ENCODE results near the gene NDUFC2.
"Not testable (repeated sequence)": the region's sequence is repeated elsewhere in the genome, so short reads cannot be mapped to it uniquely, and the experiment has no call there.

The NDUFC2 gene

GRCh38 chr11:78049348-78049747 lies 30.3 kb downstream of the NDUFC2 start:
- no peak for DNase-seq

- DNase-seq: no peak
These were observed 31.1 kb downstream of the NDUFC2 start for GRCh38 chr11:78048561-78048960.

- DNase-seq: no peak
These were observed 33.2 kb downstream of the NDUFC2 start for GRCh38 chr11:78046486-78046854.

- peak; percentile 65 for DNase-seq
These were observed 33.7 kb downstream of the NDUFC2 start for GRCh38 chr11:78045851-78046485.

- DNase-seq: no peak
These were observed 35.0 kb downstream of the NDUFC2 start for GRCh38 chr11:78044706-78045105.

GRCh38 chr11:78041843-78042440 lies 37.7 kb downstream of the NDUFC2 start:
- no peak for DNase-seq

- not testable (repeated sequence) for DNase-seq
These were observed 38.3 kb downstream of the NDUFC2 start for GRCh38 chr11:78041380-78041719.

GRCh38 chr11:78040691-78041379 lies 38.8 kb downstream of the NDUFC2 start:
- no peak for DNase-seq

GRCh38 chr11:78039919-78040671 lies 39.6 kb downstream of the NDUFC2 start:
- no peak for DNase-seq

- no peak for DNase-seq
These were observed 40.2 kb downstream of the NDUFC2 start for GRCh38 chr11:78039391-78039918.

GRCh38 chr11:78038697-78039313 lies 40.9 kb downstream of the NDUFC2 start:
- no peak for DNase-seq

- DNase-seq: no peak
These were observed 41.6 kb downstream of the NDUFC2 start for GRCh38 chr11:78037825-78038620.

- DNase-seq: no peak
These were observed 42.6 kb downstream of the NDUFC2 start for GRCh38 chr11:78037056-78037455.

- DNase-seq: no peak
These were observed 43.3 kb downstream of the NDUFC2 start for GRCh38 chr11:78036313-78036712.

GRCh38 chr11:78034623-78035022 lies 45.0 kb downstream of the NDUFC2 start:
- DNase-seq: no peak

- DNase-seq: no peak
These were observed 46.6 kb downstream of the NDUFC2 start for GRCh38 chr11:78033040-78033439.

- no peak for DNase-seq
These were observed 47.6 kb downstream of the NDUFC2 start for GRCh38 chr11:78032090-78032489.

GRCh38 chr11:78031629-78032028 lies 48.0 kb downstream of the NDUFC2 start:
- DNase-seq: no peak

- DNase-seq: no peak
These were observed 49.0 kb downstream of the NDUFC2 start for GRCh38 chr11:78030429-78031325.

GRCh38 chr11:78028423-78028822 lies 51.2 kb downstream of the NDUFC2 start:
- not testable (repeated sequence) for DNase-seq

- no peak for DNase-seq
These were observed 51.9 kb downstream of the NDUFC2 start for GRCh38 chr11:78027759-78028158.
